ENCODE results near the gene PGAM1.

Gene PGAM1

DNA sequence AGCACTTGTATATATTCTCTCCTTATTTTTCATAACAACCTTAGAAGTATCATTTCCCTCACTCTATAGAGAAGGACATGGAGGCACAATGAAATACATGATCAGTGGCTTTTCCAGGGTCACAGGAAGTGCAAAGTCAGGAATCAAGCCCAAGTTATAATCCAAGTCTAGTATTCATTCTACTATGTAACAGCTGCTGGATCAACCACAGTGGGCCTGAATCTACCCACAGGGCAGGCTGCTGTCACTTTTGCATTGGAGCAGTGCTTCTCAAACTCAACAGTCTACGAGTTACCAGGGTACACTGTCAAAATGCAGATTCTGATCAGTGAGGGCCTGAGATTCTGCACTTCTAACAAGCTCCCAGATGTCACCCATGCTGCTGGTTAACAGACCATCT is 38.2 kb downstream of the PGAM1 start (continued):
- TF ChIP-seq, protein P1, sequence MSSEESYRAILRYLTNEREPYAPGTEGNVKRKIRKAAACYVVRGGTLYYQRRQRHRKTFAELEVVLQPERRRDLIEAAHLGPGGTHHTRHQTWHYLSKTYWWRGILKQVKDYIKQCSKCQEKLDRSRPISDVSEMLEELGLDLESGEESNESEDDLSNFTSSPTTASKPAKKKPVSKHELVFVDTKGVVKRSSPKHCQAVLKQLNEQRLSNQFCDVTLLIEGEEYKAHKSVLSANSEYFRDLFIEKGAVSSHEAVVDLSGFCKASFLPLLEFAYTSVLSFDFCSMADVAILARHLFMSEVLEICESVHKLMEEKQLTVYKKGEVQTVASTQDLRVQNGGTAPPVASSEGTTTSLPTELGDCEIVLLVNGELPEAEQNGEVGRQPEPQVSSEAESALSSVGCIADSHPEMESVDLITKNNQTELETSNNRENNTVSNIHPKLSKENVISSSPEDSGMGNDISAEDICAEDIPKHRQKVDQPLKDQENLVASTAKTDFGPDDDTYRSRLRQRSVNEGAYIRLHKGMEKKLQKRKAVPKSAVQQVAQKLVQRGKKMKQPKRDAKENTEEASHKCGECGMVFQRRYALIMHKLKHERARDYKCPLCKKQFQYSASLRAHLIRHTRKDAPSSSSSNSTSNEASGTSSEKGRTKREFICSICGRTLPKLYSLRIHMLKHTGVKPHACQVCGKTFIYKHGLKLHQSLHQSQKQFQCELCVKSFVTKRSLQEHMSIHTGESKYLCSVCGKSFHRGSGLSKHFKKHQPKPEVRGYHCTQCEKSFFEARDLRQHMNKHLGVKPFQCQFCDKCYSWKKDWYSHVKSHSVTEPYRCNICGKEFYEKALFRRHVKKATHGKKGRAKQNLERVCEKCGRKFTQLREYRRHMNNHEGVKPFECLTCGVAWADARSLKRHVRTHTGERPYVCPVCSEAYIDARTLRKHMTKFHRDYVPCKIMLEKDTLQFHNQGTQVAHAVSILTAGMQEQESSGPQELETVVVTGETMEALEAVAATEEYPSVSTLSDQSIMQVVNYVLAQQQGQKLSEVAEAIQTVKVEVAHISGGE (tag by site-specific recombination; conservative IDR thresholded peaks at IDR 0.05; ENCODE audit: low read depth), result no peak
- TF ChIP-seq, protein P2, sequence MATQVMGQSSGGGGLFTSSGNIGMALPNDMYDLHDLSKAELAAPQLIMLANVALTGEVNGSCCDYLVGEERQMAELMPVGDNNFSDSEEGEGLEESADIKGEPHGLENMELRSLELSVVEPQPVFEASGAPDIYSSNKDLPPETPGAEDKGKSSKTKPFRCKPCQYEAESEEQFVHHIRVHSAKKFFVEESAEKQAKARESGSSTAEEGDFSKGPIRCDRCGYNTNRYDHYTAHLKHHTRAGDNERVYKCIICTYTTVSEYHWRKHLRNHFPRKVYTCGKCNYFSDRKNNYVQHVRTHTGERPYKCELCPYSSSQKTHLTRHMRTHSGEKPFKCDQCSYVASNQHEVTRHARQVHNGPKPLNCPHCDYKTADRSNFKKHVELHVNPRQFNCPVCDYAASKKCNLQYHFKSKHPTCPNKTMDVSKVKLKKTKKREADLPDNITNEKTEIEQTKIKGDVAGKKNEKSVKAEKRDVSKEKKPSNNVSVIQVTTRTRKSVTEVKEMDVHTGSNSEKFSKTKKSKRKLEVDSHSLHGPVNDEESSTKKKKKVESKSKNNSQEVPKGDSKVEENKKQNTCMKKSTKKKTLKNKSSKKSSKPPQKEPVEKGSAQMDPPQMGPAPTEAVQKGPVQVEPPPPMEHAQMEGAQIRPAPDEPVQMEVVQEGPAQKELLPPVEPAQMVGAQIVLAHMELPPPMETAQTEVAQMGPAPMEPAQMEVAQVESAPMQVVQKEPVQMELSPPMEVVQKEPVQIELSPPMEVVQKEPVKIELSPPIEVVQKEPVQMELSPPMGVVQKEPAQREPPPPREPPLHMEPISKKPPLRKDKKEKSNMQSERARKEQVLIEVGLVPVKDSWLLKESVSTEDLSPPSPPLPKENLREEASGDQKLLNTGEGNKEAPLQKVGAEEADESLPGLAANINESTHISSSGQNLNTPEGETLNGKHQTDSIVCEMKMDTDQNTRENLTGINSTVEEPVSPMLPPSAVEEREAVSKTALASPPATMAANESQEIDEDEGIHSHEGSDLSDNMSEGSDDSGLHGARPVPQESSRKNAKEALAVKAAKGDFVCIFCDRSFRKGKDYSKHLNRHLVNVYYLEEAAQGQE (tag by site-specific recombination; IDR thresholded peaks at IDR 0.05), result no peak
- TF ChIP-seq ZNF274 (IDR thresholded peaks at IDR 0.05; ENCODE audit: low read length), result no peak
- TF ChIP-seq ZNF274 (tag by site-specific recombination; IDR thresholded peaks at IDR 0.05; ENCODE audit: borderline replicate concordance), result no peak
- TF ChIP-seq, protein P3, sequence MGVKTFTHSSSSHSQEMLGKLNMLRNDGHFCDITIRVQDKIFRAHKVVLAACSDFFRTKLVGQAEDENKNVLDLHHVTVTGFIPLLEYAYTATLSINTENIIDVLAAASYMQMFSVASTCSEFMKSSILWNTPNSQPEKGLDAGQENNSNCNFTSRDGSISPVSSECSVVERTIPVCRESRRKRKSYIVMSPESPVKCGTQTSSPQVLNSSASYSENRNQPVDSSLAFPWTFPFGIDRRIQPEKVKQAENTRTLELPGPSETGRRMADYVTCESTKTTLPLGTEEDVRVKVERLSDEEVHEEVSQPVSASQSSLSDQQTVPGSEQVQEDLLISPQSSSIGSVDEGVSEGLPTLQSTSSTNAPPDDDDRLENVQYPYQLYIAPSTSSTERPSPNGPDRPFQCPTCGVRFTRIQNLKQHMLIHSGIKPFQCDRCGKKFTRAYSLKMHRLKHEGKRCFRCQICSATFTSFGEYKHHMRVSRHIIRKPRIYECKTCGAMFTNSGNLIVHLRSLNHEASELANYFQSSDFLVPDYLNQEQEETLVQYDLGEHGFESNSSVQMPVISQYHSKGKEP (tag by site-specific recombination; IDR thresholded peaks at IDR 0.05), result no peak
- no peak for TF ChIP-seq SALL2 (tag by site-specific recombination; IDR thresholded peaks at IDR 0.05; ENCODE audit: borderline replicate concordance)
- no peak for TF ChIP-seq ZNF169 (tag by site-specific recombination; IDR thresholded peaks at IDR 0.05)
- TF ChIP-seq ZNF664 (tag by site-specific recombination; IDR thresholded peaks at IDR 0.05), result no peak
- TF ChIP-seq BCL11B (tag by site-specific recombination; IDR thresholded peaks at IDR 0.05; ENCODE audit: low read depth), result no peak
- TF ChIP-seq IKZF3 (tag by site-specific recombination; IDR thresholded peaks at IDR 0.05), result no peak
- TF ChIP-seq YY1 (tag by site-specific recombination; IDR thresholded peaks at IDR 0.05), result no peak
- no peak for TF ChIP-seq ZNF521 (tag by site-specific recombination; IDR thresholded peaks at IDR 0.05)
- TF ChIP-seq GFI1B (tag by site-specific recombination; IDR thresholded peaks at IDR 0.05), result no peak

DNA sequence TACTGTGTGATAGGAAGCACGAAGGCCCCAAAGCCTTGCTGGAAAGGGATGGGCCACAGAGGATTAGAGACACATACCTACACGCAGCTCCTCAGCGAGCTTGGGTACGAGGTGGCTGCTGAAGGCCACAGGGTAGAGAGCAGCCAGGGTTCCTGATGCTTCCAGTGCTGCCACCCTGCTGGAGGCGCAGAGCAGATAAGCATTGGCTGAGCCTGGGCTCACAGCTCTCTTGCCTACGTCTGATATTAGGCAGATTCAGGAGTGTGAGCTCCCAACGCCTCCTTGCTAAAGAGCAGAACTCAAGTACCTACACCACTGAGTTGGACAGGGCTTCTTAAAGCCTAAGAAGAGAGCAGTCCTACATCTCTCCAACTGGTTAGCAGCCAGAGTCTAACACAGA is 40.0 kb downstream of the PGAM1 start:
- TF ChIP-seq, protein P4, sequence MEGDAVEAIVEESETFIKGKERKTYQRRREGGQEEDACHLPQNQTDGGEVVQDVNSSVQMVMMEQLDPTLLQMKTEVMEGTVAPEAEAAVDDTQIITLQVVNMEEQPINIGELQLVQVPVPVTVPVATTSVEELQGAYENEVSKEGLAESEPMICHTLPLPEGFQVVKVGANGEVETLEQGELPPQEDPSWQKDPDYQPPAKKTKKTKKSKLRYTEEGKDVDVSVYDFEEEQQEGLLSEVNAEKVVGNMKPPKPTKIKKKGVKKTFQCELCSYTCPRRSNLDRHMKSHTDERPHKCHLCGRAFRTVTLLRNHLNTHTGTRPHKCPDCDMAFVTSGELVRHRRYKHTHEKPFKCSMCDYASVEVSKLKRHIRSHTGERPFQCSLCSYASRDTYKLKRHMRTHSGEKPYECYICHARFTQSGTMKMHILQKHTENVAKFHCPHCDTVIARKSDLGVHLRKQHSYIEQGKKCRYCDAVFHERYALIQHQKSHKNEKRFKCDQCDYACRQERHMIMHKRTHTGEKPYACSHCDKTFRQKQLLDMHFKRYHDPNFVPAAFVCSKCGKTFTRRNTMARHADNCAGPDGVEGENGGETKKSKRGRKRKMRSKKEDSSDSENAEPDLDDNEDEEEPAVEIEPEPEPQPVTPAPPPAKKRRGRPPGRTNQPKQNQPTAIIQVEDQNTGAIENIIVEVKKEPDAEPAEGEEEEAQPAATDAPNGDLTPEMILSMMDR (tag by site-specific recombination; IDR thresholded peaks at IDR 0.05), result no peak
- TF ChIP-seq ZNF391 (tag by site-specific recombination; IDR thresholded peaks at IDR 0.05; ENCODE audit: borderline replicate concordance, low read depth), result no peak
- H3K4me1 ChIP-seq (ENCODE audit: control insufficient read depth, insufficient read depth, low read length), result no peaks in the 10 kb centered on the region
- POLR2A ChIA-PET, result interaction anchor here (1.0 to 1.6 kb wide), 2 partner anchors 12 to 31 kb away, joined by 3 to 4 read pairs; no protein-coding TSS in a partner anchor
- no peak overlapping the region for H3K27ac ChIP-seq (ENCODE audit: extremely low read depth, low read depth, low read length)
- peaks cover 57 to 96% of the 10 kb centered on the region in 2 experiments for H3K36me3 ChIP-seq (ENCODE audit: control insufficient read depth in 2 of 2, insufficient read depth in 1 of 2, low read length in 2 of 2)
- CTCF ChIA-PET, result interaction anchor here (1.2 to 8.2 kb wide), 6 partner anchors 10 to 147 kb away, joined by 4 to 81 read pairs (median 12); no protein-coding TSS in a partner anchor
- no peak overlapping the region for H3K4me3 ChIP-seq (ENCODE audit: low read depth, low read length)
- H3K9me3 ChIP-seq (ENCODE audit: control insufficient read depth, insufficient read depth, low read depth, low read length), result no peaks in the 10 kb centered on the region

All from HEK293 (cell line).